Measurements from ENCODE around the gene CCN2.
"Not testable (repeated sequence)": the region's sequence is repeated elsewhere in the genome, so short reads cannot be mapped to it uniquely, and the experiment has no call there.

Gene CCN2

GRCh38 chr6:131937703-131938631 is 13.2 kb downstream of the CCN2 start:
- DNase-seq (ENCODE audit: low read depth), result peak; percentile 61

DNA sequence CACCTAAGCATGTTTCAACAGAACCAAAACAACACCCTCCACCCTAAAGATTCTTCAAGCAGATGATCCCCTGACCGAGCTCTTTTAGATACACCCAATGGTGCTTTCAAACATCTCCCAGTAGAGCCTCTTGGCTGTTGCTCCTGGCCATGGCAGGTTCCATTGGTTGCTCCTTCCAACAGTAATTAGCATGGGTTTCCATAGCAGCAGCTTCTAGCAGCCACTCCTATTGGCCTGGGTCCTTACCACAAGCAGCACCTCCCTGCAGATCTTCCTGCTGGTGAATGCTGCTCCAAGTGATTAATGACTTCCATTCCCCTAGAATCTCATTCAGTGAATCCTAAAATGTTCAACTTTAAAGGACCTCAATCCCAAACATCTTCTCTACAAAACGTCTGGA is 13.9 kb downstream of the CCN2 start:
- DNase-seq (ENCODE audit: low read depth), result no peak

DNA sequence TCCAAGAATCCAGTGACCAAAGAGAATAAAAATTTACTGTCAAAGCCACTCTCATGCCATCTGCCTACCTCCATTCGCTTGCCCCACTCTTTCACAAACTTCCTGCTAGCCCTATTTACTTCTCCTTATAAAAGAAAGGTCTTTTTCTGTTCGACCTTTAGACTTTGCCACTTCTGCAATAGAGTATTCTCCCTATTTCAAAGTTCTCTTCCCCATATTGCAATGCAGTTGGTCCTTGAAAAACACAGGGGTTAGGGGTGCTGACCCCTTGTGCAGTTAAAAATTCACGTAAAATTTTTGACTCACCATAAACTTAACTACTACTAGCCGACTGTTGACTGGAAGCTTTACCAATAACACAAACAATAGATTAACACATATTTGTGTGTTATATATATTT is 15.0 kb downstream of the CCN2 start:
- DNase-seq (ENCODE audit: low read depth), result no peak

DNA sequence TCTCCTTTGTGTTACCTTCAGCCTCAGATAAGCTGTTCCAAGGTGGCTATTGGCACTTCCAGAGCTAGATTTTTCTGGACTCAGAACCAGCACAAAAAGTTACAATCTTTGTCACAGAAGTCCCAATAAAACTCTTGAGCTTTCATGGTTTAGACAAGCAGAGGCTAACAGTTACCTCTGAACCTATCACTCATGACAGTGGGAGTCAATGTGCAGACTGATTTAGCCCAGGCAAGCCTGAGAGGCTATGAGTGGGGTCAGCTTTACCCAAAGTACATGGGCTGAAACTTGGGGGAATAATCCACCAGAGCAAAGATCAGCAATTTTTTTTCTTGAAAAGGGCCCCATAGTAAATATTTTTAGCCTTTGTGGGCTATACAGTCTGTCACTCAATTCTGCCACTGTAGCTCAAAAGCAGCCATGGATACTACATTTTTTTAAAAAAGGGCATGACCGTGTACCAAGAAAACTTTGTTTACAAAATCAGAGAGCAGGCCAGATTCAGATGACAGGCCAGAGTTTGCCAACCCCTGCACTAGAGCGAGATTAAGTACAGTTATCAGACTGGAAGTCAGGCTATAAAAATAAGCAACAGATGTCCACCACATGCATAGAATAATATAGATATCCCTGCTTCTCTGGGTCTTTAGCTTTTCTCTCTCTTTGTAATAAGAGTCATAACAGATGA is 20.0 kb downstream of the CCN2 start:
- DNase-seq (ENCODE audit: low read depth), result no peak

DNA sequence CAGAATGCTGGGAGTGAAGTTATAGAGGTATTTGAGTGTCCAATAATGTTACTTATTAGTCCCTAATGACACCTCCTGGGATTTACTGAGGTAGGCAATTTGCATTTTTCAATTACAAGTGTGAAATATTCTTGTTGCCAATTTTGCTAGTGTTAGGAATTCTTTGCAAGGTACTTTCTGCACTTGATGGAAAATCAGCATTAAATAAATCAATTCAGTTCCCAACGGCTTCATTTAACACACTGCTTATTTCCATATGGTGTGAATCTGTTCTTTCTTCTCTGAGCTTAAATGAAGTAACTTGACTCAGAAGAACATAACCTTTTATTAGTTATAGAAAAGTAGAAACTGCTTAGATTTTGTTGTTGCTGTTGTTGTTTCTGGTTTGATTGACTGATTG is 21.2 kb downstream of the CCN2 start:
- DNase-seq (ENCODE audit: low read depth), result no peak

- DNase-seq (ENCODE audit: low read depth), result no peak
These were observed 21.9 kb downstream of the CCN2 start for GRCh38 chr6:131929264-131929663.

DNA sequence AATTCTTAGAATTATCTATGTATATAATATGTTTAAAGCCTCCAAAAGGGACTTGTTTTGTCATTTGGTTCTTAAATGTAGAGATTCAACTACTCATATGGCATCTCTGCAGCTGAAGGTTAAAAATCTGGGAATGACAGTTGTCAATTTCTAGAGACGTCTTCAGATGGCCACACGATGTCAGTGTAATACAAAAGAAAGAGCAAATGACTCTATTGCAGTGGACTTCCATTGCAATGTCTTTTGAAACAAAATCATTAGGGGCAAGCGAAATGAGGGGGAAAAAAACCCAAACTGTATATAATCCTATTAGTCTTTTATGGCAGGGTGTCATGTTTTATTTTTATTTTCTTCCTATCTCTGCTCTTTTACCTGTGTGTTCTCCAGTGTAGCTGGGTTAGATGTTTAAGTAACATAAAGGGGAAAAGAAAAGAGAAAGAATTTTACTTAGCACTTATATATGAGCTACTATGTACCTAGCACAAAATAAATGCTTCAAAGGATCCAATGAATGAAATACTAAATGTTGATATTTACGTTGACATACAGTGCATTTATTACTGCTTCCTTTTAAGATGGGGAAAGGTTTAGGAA is 26.2 kb downstream of the CCN2 start:
- DNase-seq (ENCODE audit: low read depth), result no peak

- no peak for DNase-seq (ENCODE audit: low read depth)
These were observed 27.8 kb downstream of the CCN2 start for GRCh38 chr6:131923356-131923755.

- DNase-seq (ENCODE audit: low read depth), result no peak
These were observed 30.5 kb downstream of the CCN2 start for GRCh38 chr6:131920656-131921055.

- no peak for DNase-seq (ENCODE audit: low read depth)
These were observed 32.4 kb downstream of the CCN2 start for GRCh38 chr6:131918650-131919355.

DNA sequence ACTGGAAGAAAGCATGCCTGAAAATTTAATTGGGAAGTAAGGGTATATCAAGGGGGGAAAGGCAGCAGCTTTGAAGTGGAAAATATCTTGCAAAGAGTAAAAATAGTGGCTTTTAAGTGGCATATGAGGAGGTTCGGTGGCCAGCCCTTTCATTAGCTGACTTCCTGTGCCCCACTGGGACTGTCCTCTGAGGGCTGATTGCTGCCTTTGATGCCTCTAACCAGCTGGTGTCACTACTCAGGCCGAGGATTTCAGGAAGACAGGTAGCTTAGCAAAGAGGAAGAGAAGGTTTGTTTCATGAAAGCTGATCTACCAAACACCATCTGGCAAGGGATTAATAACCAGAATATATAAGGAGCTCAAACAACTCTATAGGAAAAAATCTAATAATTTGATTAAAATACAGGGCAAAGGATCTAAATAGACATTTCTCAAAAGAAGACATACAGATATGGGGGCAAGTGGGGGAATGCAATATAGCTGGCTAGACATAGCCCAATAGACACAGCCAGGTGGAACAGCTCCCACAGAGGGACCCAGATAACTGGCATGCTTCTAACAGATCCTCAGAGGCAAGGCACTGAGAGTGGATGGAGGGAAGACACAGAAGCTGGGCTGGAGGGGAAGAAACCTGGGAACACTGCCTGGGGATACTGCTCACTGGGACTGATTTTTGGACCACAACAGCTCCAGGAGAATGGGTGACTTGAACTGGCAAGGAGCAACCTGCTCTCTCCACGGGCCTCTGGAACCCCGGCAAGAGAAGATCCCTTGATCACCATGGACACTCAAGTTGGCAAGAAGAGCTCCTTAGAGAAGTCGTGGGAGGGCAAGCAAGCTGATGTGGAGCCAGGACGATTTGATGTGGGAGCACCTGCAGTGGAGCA is 33.2 kb downstream of the CCN2 start:
- DNase-seq (ENCODE audit: low read depth), result no peak

- DNase-seq (ENCODE audit: low read depth), result no peak
These were observed 33.9 kb downstream of the CCN2 start for GRCh38 chr6:131917318-131917717.

DNA sequence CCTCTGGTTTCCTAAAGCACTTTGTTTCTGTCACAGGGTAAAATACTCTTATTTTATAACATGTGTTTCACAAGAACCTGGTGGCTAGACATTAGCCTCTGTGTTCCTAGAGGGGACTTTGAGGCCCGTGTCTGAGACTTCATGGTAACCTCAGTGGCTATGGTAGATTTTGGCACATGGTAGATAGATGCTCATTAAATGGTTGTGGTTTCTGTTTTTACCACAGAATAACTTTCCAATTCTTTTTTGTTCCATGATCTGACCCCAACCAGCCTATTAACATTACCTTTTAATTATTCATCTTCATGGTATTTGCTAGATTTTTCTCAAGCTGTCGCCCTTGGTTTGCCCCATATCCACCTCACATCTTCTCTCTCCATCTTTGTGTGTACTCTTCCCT is 34.3 kb downstream of the CCN2 start:
- DNase-seq (ENCODE audit: low read depth), result no peak

DNA sequence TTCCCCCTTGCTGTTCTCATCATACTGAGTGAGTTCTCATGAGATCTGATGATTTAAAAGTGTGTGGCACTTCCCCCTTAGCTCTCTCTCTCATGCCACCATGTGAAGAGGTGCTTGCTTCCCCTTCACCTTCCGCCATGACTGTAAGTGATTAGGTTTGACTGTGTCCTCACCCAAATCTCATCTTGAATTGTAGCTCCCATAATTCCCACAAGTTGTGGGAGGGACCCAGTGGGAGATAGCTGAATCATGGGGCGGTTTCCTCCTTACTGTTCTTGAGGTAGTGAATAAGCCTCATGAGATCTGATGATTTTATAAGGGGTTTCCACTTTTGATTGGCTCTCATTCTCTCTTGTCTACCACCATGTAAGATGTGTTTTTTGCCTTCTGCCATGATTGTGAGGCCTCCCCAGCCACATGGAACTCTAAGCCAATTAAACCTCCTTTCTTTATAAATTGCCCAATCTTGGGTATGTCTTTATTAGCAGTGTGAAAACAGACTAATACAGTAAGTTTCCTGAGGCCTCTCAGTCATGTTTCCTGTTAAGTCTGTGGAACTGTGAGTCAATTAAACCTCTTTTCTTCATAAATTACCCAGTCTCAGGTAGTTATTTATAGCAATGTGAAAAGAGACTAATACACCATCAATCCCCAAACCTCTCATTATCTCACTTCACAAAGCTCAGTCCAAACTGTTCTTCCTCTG is 34.9 kb downstream of the CCN2 start:
- not testable (repeated sequence) for DNase-seq (ENCODE audit: low read depth)

DNA sequence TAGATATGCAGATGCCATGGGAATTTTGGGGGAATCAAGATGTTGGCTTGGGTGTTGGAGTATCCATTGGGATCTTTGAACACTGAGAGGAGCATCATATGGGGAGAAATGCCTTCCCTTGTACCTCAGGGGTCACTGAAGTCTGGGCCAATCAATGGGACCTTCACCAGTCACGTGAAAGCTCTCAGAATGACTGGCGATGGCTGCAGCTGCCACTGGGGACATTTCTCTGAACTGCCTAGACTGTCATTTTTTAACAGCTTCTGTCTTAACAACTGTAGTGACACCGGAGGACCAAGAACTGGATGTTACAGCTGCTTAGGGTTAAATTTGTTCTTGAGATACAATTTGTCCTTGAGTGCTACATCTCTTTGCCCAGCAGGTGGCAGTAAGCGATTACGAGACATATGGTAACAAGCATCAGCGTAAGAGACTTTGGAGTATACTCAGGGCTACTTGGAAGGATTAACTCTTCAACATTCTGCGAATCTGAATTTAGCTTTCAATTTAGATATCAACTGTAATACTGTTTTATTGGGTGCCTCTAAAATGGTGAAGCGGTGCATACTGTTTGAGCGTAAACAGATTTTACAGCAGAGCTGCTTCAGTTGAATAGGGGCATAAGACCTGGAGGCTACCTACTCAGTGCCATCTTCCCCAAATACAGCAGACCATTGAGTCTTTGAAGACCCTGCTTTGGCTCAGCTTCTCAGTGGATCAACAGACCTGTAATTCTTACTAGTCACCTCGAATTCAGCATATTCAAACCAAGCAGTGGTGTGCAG is 36.0 kb downstream of the CCN2 start:
- no peak for DNase-seq (ENCODE audit: low read depth)

DNA sequence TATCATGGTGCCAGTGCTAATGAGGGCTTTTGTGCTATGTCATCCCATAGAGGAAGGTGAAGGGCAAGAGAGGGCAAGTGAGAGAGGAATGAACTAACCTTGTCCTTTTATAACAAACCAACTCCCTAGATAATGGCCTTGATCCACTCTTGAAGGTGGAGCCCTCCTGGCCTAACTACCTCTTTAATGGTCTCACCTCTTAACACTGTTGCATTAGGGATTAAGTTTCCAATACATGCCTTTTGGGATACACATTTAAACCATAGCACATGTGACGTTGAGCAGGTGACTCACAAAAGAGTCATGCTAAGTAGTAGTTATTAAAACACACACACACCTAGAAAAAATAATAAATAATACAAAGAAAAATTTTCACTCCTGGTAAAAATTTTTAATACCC is 36.9 kb downstream of the CCN2 start:
- no peak for DNase-seq (ENCODE audit: low read depth)

DNA sequence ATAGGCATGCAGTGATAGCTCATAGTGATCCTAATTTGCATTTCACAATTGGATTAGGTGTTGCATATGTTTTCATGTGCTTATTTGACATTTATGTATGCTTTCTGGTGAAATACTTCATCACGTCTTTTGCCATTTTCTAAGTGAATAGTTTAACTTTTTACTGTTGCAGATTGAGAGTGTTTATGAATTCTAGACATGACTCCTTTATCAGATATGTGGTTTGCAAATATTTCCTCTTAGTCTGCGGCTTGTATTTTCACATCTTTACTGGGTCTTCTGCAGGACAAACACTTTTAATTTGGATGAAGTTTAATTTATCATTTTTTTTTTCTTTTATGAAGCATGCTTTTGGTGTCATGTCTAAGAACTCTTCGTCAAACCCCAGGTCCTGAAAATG is 39.2 kb downstream of the CCN2 start:
- no peak for DNase-seq (ENCODE audit: low read depth)

GRCh38 chr6:131910956-131911355 is 40.2 kb downstream of the CCN2 start:
- DNase-seq (ENCODE audit: low read depth), result no peak

DNA sequence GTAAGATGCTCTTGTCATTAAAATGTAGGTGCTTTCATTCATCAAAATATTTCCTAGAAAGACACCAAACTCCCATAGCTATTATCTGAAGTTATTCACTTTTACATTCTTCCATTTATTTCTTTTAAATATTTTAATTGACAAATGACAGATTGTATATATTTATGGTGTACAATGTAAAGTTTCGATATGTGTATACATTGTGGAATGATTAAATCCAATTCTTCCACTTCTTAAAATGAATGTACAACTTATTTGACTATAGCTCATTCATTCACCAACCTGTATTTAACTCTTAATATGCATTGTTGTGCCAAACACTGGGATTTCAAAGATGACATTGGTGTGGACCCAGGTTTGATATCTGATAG is 41.0 kb downstream of the CCN2 start:
- no peak for DNase-seq (ENCODE audit: low read depth)
